ENCODE data around the gene GNAI3. TPM values are rescaled to one million over a fixed set of nuclear protein-coding genes. Genes with fewer than 3 reads are reported as not detected.

The GNAI3 gene
- polyA plus RNA-seq, 1 donor from 2014 or later: 10.6 TPM

GRCh38 chr1:109661391-109661790 is 113.0 kb downstream of the GNAI3 start:
- Histone ChIP-seq H3K9me3 (ENCODE audit: low read length) (no peaks in the 10 kb centered on the region), H3K4me2 (ENCODE audit: low read length) (no peak overlapping the region), H3K9ac (ENCODE audit: low read length) (no peak overlapping the region), H3K27ac (ENCODE audit: low read length) (no peak overlapping the region), H4K20me1 (ENCODE audit: insufficient read depth) (no peaks in the 10 kb centered on the region), H3K9me2 (ENCODE audit: insufficient read depth, low read length) (no peaks in the 10 kb centered on the region), H3K4me3 (ENCODE audit: low read length) (no peak overlapping the region), H3K27me3 (ENCODE audit: insufficient read depth, low read depth, low read length) (no peaks in the 10 kb centered on the region), H3K36me3 (ENCODE audit: insufficient read depth, low read length) (no peaks in the 10 kb centered on the region), H3F3A (ENCODE audit: insufficient read depth, low read length, poor library complexity, severe bottlenecking) (no peaks in the 10 kb centered on the region), H3K79me2 (replicated peaks; ENCODE audit: insufficient read depth, low read length) (no peaks in the 10 kb centered on the region), H2AFZ (ENCODE audit: low read depth, low read length) (no peak overlapping the region)
- TF ChIP-seq MXI1 (conservative IDR thresholded peaks at IDR 0.05; ENCODE audit: poor library complexity, severe bottlenecking): no peak
- no peak for TF ChIP-seq REST (IDR thresholded peaks at IDR 0.05; ENCODE audit: borderline replicate concordance)
- no peak for TF ChIP-seq EP300 (conservative IDR thresholded peaks at IDR 0.05; ENCODE audit: poor library complexity, severe bottlenecking)
- no peak for TF ChIP-seq RAD21 (conservative IDR thresholded peaks at IDR 0.05)
- TF ChIP-seq, protein P1, sequence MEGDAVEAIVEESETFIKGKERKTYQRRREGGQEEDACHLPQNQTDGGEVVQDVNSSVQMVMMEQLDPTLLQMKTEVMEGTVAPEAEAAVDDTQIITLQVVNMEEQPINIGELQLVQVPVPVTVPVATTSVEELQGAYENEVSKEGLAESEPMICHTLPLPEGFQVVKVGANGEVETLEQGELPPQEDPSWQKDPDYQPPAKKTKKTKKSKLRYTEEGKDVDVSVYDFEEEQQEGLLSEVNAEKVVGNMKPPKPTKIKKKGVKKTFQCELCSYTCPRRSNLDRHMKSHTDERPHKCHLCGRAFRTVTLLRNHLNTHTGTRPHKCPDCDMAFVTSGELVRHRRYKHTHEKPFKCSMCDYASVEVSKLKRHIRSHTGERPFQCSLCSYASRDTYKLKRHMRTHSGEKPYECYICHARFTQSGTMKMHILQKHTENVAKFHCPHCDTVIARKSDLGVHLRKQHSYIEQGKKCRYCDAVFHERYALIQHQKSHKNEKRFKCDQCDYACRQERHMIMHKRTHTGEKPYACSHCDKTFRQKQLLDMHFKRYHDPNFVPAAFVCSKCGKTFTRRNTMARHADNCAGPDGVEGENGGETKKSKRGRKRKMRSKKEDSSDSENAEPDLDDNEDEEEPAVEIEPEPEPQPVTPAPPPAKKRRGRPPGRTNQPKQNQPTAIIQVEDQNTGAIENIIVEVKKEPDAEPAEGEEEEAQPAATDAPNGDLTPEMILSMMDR (IDR thresholded peaks at IDR 0.05; ENCODE audit: poor library complexity, severe bottlenecking): no peak
- TF ChIP-seq TAF1 (IDR thresholded peaks at IDR 0.05; ENCODE audit: low read depth): no peak
- no peak for TF ChIP-seq SMC3 (conservative IDR thresholded peaks at IDR 0.05; ENCODE audit: poor library complexity)

- Histone ChIP-seq H3K4me3 (ENCODE audit: low read length) (no peak overlapping the region), H2AFZ (ENCODE audit: low read depth, low read length) (no peak overlapping the region), H3K4me2 (ENCODE audit: low read length) (no peak overlapping the region), H3K9ac (ENCODE audit: low read length) (no peak overlapping the region), H4K20me1 (ENCODE audit: insufficient read depth) (no peaks in the 10 kb centered on the region), H3K79me2 (replicated peaks; ENCODE audit: insufficient read depth, low read length) (no peaks in the 10 kb centered on the region), H3K27me3 (ENCODE audit: insufficient read depth, low read depth, low read length) (no peaks in the 10 kb centered on the region), H3K9me3 (ENCODE audit: low read length) (no peaks in the 10 kb centered on the region), H3K36me3 (ENCODE audit: insufficient read depth, low read length) (no peaks in the 10 kb centered on the region), H3K27ac (ENCODE audit: low read length) (no peak overlapping the region), H3K9me2 (ENCODE audit: insufficient read depth, low read length) (no peaks in the 10 kb centered on the region), H3F3A (ENCODE audit: insufficient read depth, low read length, poor library complexity, severe bottlenecking) (no peaks in the 10 kb centered on the region)
- TF ChIP-seq MXI1 (conservative IDR thresholded peaks at IDR 0.05; ENCODE audit: poor library complexity, severe bottlenecking) (no peak), EZH2 (IDR thresholded peaks at IDR 0.05; ENCODE audit: borderline replicate concordance, insufficient read depth, low read length, poor library complexity, severe bottlenecking) (no peak), POLR2AphosphoS5 (IDR thresholded peaks at IDR 0.05) (no peak), EP300 (conservative IDR thresholded peaks at IDR 0.05; ENCODE audit: poor library complexity, severe bottlenecking) (no peak), RAD21 (conservative IDR thresholded peaks at IDR 0.05) (no peak), TAF1 (IDR thresholded peaks at IDR 0.05; ENCODE audit: low read depth) (no peak), REST (IDR thresholded peaks at IDR 0.05; ENCODE audit: borderline replicate concordance) (no peak), SMC3 (conservative IDR thresholded peaks at IDR 0.05; ENCODE audit: poor library complexity) (no peak)
- TF ChIP-seq, protein P1 (IDR thresholded peaks at IDR 0.05; ENCODE audit: poor library complexity, severe bottlenecking): no peak
Observed at GRCh38 chr1:109664671-109665070, 116.3 kb downstream of the GNAI3 start.

Measured in neural cell (in vitro differentiated cells).